ENCODE results near the gene ZNF280B.
"Not testable (repeated sequence)": the region's sequence is repeated elsewhere in the genome, so short reads cannot be mapped to it uniquely, and the experiment has no call there.

Gene ZNF280B

GRCh38 chr22:22513619-22514018 is 5.1 kb upstream of the ZNF280B start:
- CTCF ChIA-PET, result no interaction called here

GRCh38 chr22:22512951-22513350 is 4.4 kb upstream of the ZNF280B start:
- ChIA-PET CTCF (no interaction called here), POLR2A (no interaction called here)
- no peak for TF ChIP-seq L3MBTL2 (conservative IDR thresholded peaks at IDR 0.05)
- no peak for TF ChIP-seq PKNOX1 (IDR thresholded peaks at IDR 0.05)
- no peak for DNase-seq (ENCODE audit: extremely low spot score)

More at GRCh38 chr22:22513619-22514018, 5.1 kb upstream of the ZNF280B start:
- POLR2A ChIA-PET, result no interaction called here
- no peak for TF ChIP-seq BHLHE40 (IDR thresholded peaks at IDR 0.05; ENCODE audit: borderline replicate concordance)
- TF ChIP-seq NFRKB (IDR thresholded peaks at IDR 0.05), result no peak
- TF ChIP-seq TARDBP (IDR thresholded peaks at IDR 0.05), result no peak
- TF ChIP-seq LEF1 (IDR thresholded peaks at IDR 0.05; ENCODE audit: borderline replicate concordance), result no peak
- TF ChIP-seq FOXK2 (IDR thresholded peaks at IDR 0.05), result no peak
- TF ChIP-seq FOXM1 (IDR thresholded peaks at IDR 0.05; ENCODE audit: borderline replicate concordance), result no peak
- TF ChIP-seq HDGF (IDR thresholded peaks at IDR 0.05; ENCODE audit: borderline replicate concordance), result no peak
- TF ChIP-seq PKNOX1 (IDR thresholded peaks at IDR 0.05), result no peak
- no peak for TF ChIP-seq L3MBTL2 (conservative IDR thresholded peaks at IDR 0.05)
- TF ChIP-seq SUZ12 (IDR thresholded peaks at IDR 0.05), result no peak
- TF ChIP-seq SP1 (IDR thresholded peaks at IDR 0.05), result no peak
- no peak for TF ChIP-seq ZNF384 (IDR thresholded peaks at IDR 0.05)
- no peak for TF ChIP-seq CTBP1 (IDR thresholded peaks at IDR 0.05; ENCODE audit: borderline replicate concordance)
- no peak for TF ChIP-seq ARNT (IDR thresholded peaks at IDR 0.05)
- no peak for TF ChIP-seq ELF4 (IDR thresholded peaks at IDR 0.05)
- TF ChIP-seq FOXA1 (IDR thresholded peaks at IDR 0.05), result no peak
- DNase-seq (ENCODE audit: extremely low spot score), result no peak

- POLR2A ChIA-PET; DNase-seq (ENCODE audit: extremely low spot score): not testable (repeated sequence)
- CTCF ChIA-PET, result interaction anchor here (0.6 kb wide), 1 partner anchor 1054 kb away, joined by 3 read pairs; no protein-coding TSS in a partner anchor
These were observed 2.3 kb upstream of the ZNF280B start for GRCh38 chr22:22510833-22511232.

GRCh38 chr22:22509912-22510311 is 1.4 kb upstream of the ZNF280B start:
- DNase-seq (ENCODE audit: extremely low spot score); POLR2A ChIA-PET; CTCF ChIA-PET: not testable (repeated sequence)

GRCh38 chr22:22507743-22508273 is 734 bp downstream of the ZNF280B start:
- peak; percentile 13 for DNase-seq (ENCODE audit: extremely low spot score)
- no peak for TF ChIP-seq ELF4 (IDR thresholded peaks at IDR 0.05)
- TF ChIP-seq L3MBTL2 (conservative IDR thresholded peaks at IDR 0.05), result peak; percentile 4; the same call in 1 of the 2 replicates
- ChIA-PET CTCF (interaction anchor here (0.6 to 0.9 kb wide), 2 partner anchors 12 to 44 kb away, joined by 3 to 5 read pairs; partner anchors contain the start of gene ZNF280A), POLR2A (no interaction called here)

- DNase-seq (ENCODE audit: extremely low spot score), result no peak
- ChIA-PET POLR2A (no interaction called here), CTCF (no interaction called here)
- TF ChIP-seq ARNT (IDR thresholded peaks at IDR 0.05), result no peak
- TF ChIP-seq ZNF384 (IDR thresholded peaks at IDR 0.05), result no peak
- TF ChIP-seq SP1 (IDR thresholded peaks at IDR 0.05), result no peak
- TF ChIP-seq CTBP1 (IDR thresholded peaks at IDR 0.05; ENCODE audit: borderline replicate concordance), result no peak
- no peak for TF ChIP-seq ELF4 (IDR thresholded peaks at IDR 0.05)
- TF ChIP-seq TARDBP (IDR thresholded peaks at IDR 0.05), result no peak
- no peak for TF ChIP-seq PKNOX1 (IDR thresholded peaks at IDR 0.05)
- no peak for TF ChIP-seq FOXK2 (IDR thresholded peaks at IDR 0.05)
These were observed 1.8 kb downstream of the ZNF280B start for GRCh38 chr22:22506736-22507135.

- ChIA-PET POLR2A (no interaction called here), CTCF (interaction anchor here (0.7 kb wide), 1 partner anchor 10 kb away, joined by 3 read pairs; the partner anchor contains the start of gene ZNF280B)
These were observed 10.3 kb downstream of the ZNF280B start for GRCh38 chr22:22498267-22498666.

GRCh38 chr22:22491589-22491988 is 17.0 kb downstream of the ZNF280B start:
- DNase-seq (ENCODE audit: extremely low spot score); CTCF ChIA-PET; POLR2A ChIA-PET: not testable (repeated sequence)

More at GRCh38 chr22:22498267-22498666, 10.3 kb downstream of the ZNF280B start:
- TF ChIP-seq HDGF (IDR thresholded peaks at IDR 0.05; ENCODE audit: borderline replicate concordance), result no peak
- no peak for DNase-seq (ENCODE audit: extremely low spot score)

Measured in HEK293T (cell line).